Panc1 (cell line): ENCODE data around the gene SOBP. TPM values are rescaled to one million over a fixed set of nuclear protein-coding genes. Genes with fewer than 3 reads are reported as not detected.

Experiments
- ATAC-seq: fragments of 200-7000 bp; cut with Tn5 transposase; 2 replicates; pipeline ENCODE4 v1.9.1; 2020; ENCODE audit warnings: mild to moderate bottlenecking, moderate library complexity
- BruUV-seq: library from RNA; stranded (reverse); fragments of 400-500 nt; replicated peaks from 2 replicates; lab custom pipeline; 2021; lab: Mats Ljungman, UMichigan
- CTCF ChIA-PET: fragments of 300-600 bp; sonication (Branson Sonifier 250); formaldehyde crosslinking; loops from one replicate; lab custom pipeline; 2022; ENCODE audit warnings: antibody characterized with exemption; lab: Charles Lee
- POLR2A ChIA-PET: fragments of 300-600 bp; sonication (Branson Sonifier 250); formaldehyde crosslinking; loops from one replicate; lab custom pipeline; 2022; ENCODE audit warnings: antibody characterized with exemption; lab: Charles Lee
- DNase-seq: peaks from one replicate; pipeline ENCODE4 v3.0.0-alpha.2; 2010; ENCODE audit warnings: low read depth, low spot score
- H3K27ac ChIP-seq: 2 replicates; pipeline ENCODE4 v1.5.1; 2011; ENCODE audit warnings: mild to moderate bottlenecking, low read length, inconsistent platforms
- H3K27me3 ChIP-seq: fragments of 200-500 bp; sonication (Bioruptor generic); 2 replicates; pipeline ENCODE4 v1.6.0; 2014; ENCODE audit warnings: low read length, inconsistent platforms; ENCODE audit not compliant: control insufficient read depth, insufficient read depth
- H3K36me3 ChIP-seq: fragments of 200-500 bp; sonication (Bioruptor generic); 2 replicates; pipeline ENCODE4 v1.5.1; 2014; ENCODE audit warnings: inconsistent platforms, mild to moderate bottlenecking, low read length, moderate library complexity; ENCODE audit not compliant: control insufficient read depth, insufficient read depth
- H3K4me1 ChIP-seq: 2 replicates; pipeline ENCODE4 v1.5.1; 2011; ENCODE audit warnings: inconsistent platforms, mild to moderate bottlenecking, low read length, moderate library complexity; ENCODE audit not compliant: control insufficient read depth, insufficient read depth
- H3K4me3 ChIP-seq, 2 experiments: 2 replicates each; pipeline ENCODE4 v1.5.1; 2011 to 2012; ENCODE audit warnings: low read depth in 2 of 2, low read length in 2 of 2, mild to moderate bottlenecking in 2 of 2, inconsistent platforms in 1 of 2, moderate library complexity in 1 of 2
- H3K9me3 ChIP-seq: fragments of 200-500 bp; sonication (Bioruptor generic); 2 replicates; pipeline ENCODE4 v1.5.1; 2014; ENCODE audit warnings: low read depth, mild to moderate bottlenecking, inconsistent platforms, low read length, moderate library complexity; ENCODE audit not compliant: control insufficient read depth, insufficient read depth
- POLR2AphosphoS5 ChIP-seq: IDR thresholded peaks from 2 replicates; pipeline ENCODE4 v1.6.1; 2012; ENCODE audit warnings: mild to moderate bottlenecking, low read depth, low read length, moderate library complexity
- REST ChIP-seq, 2 experiments: IDR thresholded peaks; 2 replicates each; pipeline ENCODE4 v1.6.1; 2011 to 2012; ENCODE audit warnings: low read depth in 2 of 2, control low read depth in 1 of 2, low read length in 1 of 2, mild to moderate bottlenecking in 1 of 2, moderate library complexity in 1 of 2; ENCODE audit not compliant: insufficient read depth in 1 of 2
- SIN3A ChIP-seq: IDR thresholded peaks from 2 replicates; pipeline ENCODE4 v1.6.1; 2012; ENCODE audit warnings: low read depth, mild to moderate bottlenecking, low read length, moderate library complexity, borderline replicate concordance; ENCODE audit not compliant: insufficient read depth
- TCF7L2 ChIP-seq: IDR thresholded peaks from 2 replicates; pipeline ENCODE4 v1.6.1; 2011; ENCODE audit warnings: mild to moderate bottlenecking, low read depth, low read length, inconsistent platforms
- in situ Hi-C: cut with HindIII; loops from 2 replicates; pipeline ENCODE4 v1.10.0; 2016; ENCODE audit warnings: low sequenced_read_pairs, low pct_unique_long_range_greater_than_20kb
- intact Hi-C: fragments of 100-400 bp; cut with micrococcal nuclease; formaldehyde crosslinking; loops from one replicate; pipeline ENCODE4 v1.10.0; 2022; ENCODE audit not compliant: unreplicated experiment
- total RNA-seq: library from RNA; stranded (reverse); gene quantifications from one replicate; pipeline ENCODE4 v1.2.1, GENCODE V29; 2021; ENCODE audit not compliant: unreplicated experiment
- TF ChIP-seq, protein P1 (sequence below): fragments of 450-650 bp; IDR thresholded peaks from 2 replicates; pipeline ENCODE4 v1.5.1; 2017; ENCODE audit warnings: mild to moderate bottlenecking

SOBP gene
- total RNA-seq, 1 experiment from 2014 or later: 9.0 TPM

DNA sequence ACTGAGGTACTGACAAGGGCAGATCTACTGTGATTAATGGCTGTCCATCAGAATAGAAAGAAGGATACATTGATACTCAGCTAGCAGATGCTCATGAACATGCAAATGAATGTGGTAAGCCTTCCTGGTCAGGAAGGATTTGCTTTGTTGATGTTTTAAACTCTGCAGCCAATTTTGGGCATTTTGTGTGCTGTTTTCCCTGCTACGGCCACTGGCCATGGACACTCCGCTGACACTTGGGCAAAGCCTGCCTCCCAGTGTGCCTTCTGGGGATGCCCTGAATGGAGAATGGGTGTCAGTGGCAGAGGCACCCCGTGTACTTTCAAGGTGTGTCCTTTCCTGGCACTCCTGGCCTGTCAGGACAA lies 113.1 kb downstream of the SOBP start:
- Histone ChIP-seq H3K4me3 (no peak overlapping the region), H3K27ac (no peak overlapping the region), H3K27me3 (peaks cover 2% of the 10 kb centered on the region; the same call in 1 of the 2 replicates), H3K9me3 (no peaks in the 10 kb centered on the region), H3K36me3 (no peaks in the 10 kb centered on the region), H3K4me1 (peaks cover 18% of the 10 kb centered on the region)
- BruUV-seq: no TSS peak
- TF ChIP-seq REST (IDR thresholded peaks at IDR 0.05; ENCODE audit: insufficient read depth in 1 of 2, low read depth in 2 of 2, low read length in 1 of 2): no peak
- TF ChIP-seq POLR2AphosphoS5: no peak
- no peak for TF ChIP-seq SIN3A
- no peak for TF ChIP-seq TCF7L2
- ChIA-PET POLR2A (no interaction called here), CTCF (no interaction called here)
- intact Hi-C loops (no loop called here), in situ Hi-C loops (no loop called here)
- DNase-seq: no peak
- no peak for ATAC-seq

DNA sequence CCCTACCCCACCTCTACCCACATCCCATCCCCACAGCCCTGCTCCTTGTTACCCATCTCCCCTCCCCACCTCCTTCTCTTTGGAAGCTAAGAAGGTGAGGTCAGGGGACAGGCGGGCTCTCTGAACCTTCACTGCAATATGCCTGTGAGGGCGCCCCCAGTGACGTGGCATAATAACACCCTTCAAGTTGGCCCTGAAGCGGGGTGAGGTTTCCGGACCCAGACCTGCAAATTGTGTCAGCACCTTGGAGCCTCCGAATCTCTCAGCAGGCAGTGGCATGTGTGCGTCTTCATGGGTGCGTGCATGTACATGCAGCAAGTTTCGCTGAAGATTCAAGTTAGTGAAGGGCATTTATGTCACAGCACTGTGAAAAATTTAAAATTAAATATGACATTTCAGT lies 114.6 kb downstream of the SOBP start:
- TF ChIP-seq REST (IDR thresholded peaks at IDR 0.05; ENCODE audit: insufficient read depth in 1 of 2, low read depth in 2 of 2, low read length in 1 of 2) (no peak), POLR2AphosphoS5 (no peak)
- intact Hi-C loops: no loop called here
- ATAC-seq: no peak

GRCh38 chr6:107606407-107606806 lies 116.5 kb downstream of the SOBP start:
- H3K4me1 ChIP-seq: peaks cover 1% of the 10 kb centered on the region; the same call in 1 of the 2 replicates
- TF ChIP-seq TCF7L2: no peak
- no peak for TF ChIP-seq REST (IDR thresholded peaks at IDR 0.05; ENCODE audit: insufficient read depth in 1 of 2, low read depth in 2 of 2, low read length in 1 of 2)
- no peak for TF ChIP-seq SIN3A
- no peak for TF ChIP-seq POLR2AphosphoS5
- TF ChIP-seq, protein P1, sequence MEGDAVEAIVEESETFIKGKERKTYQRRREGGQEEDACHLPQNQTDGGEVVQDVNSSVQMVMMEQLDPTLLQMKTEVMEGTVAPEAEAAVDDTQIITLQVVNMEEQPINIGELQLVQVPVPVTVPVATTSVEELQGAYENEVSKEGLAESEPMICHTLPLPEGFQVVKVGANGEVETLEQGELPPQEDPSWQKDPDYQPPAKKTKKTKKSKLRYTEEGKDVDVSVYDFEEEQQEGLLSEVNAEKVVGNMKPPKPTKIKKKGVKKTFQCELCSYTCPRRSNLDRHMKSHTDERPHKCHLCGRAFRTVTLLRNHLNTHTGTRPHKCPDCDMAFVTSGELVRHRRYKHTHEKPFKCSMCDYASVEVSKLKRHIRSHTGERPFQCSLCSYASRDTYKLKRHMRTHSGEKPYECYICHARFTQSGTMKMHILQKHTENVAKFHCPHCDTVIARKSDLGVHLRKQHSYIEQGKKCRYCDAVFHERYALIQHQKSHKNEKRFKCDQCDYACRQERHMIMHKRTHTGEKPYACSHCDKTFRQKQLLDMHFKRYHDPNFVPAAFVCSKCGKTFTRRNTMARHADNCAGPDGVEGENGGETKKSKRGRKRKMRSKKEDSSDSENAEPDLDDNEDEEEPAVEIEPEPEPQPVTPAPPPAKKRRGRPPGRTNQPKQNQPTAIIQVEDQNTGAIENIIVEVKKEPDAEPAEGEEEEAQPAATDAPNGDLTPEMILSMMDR: no peak
- no peaks in the 10 kb centered on the region for H3K9me3 ChIP-seq
- ChIA-PET POLR2A (interaction anchor here (0.5 to 0.7 kb wide), 2 partner anchors 103 to 290 kb away, joined by 3 to 20 read pairs; no protein-coding TSS in a partner anchor), CTCF (interaction anchor here (0.6 kb wide), 1 partner anchor 319 kb away, joined by 4 read pairs; no protein-coding TSS in a partner anchor)
- no peaks in the 10 kb centered on the region for H3K27me3 ChIP-seq
- intact Hi-C loops (no loop called here), in situ Hi-C loops (no loop called here)
- BruUV-seq: no TSS peak
- H3K36me3 ChIP-seq: no peaks in the 10 kb centered on the region
- no peak for DNase-seq
- no peak overlapping the region for H3K4me3 ChIP-seq
- no peak for ATAC-seq
- H3K27ac ChIP-seq: no peak overlapping the region

More for the DNA sequence above, 114.6 kb downstream of the SOBP start:
- Histone ChIP-seq H3K27ac (no peak overlapping the region), H3K36me3 (no peaks in the 10 kb centered on the region), H3K9me3 (no peaks in the 10 kb centered on the region), H3K27me3 (no peaks in the 10 kb centered on the region; the same call in 1 of the 2 replicates), H3K4me3 (no peak overlapping the region), H3K4me1 (peaks cover 12% of the 10 kb centered on the region)
- CTCF ChIA-PET: no interaction called here
- in situ Hi-C loops: no loop called here
- BruUV-seq: no TSS peak
- no peak for DNase-seq
- POLR2A ChIA-PET: no interaction called here
